NCI-H146 treated with DMSO at 0.1 percent for 48 hours (cell line): ENCODE results near the gene ARHGAP26.

ENCODE experiments used
- DNase-seq: peaks from one replicate; lab custom pipeline; 2025; ENCODE audit not compliant: unreplicated experiment; lab: John Stamatoyannopoulos, UW

Gene ARHGAP26

DNA sequence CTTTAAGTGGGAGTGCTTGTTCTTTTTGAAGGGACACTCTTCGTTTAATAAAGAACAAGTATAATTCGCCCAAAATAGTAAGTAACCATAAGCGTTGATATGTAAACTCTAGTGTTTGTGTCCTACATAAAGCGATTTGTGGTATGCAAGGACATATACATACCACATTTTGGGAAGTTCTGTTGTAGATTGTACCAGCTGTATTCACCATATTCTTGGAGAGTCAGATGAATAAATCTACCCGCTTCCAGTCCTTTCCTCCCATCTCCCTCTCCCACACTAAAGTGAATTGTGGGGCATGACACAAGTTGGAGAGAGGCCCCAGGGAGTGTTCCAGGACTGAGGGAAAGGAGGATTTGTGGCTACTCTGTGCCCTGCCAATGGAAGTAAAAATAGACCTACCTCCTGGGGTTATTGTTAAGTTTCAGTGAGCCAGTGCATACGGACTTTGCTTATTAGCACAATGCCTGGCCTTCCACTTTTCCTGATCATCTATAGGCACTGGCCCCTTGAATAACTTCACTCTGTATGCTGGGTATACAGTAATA, 40.6 kb downstream of the ARHGAP26 start:
- DNase-seq = no peak

DNA sequence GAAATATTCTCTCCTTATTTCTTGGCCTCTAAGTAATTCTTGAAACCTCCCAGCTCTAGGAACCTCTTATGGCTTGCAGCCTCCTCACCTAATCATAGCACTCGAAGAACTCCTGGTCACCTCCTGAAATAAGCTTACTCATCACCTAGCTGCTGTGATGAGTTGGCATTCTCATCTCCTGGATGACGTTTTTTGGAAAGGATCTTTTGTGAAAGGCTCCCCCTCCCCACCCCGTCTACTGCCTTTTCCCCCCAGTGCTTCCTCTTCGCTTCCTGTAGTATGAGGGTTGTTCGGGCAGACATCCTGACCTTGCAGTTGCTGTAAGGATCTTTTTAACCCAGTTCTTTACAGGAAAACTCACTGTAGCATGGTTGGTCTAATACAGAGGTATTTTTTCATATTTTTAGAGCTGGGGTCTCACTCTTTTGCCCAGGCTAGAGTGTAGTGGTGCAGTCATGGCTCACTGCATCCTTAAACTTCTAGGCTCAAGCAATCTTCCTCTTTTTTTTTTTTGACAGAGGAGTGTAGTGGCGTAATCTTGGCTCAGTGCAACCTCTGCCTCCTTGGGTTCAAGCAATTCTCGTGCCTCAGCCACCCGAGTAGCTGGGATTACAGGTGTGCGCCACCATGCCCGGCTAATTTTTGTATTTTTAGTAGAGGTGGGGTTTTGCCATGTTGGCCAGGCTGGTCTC, 41.8 kb downstream of the ARHGAP26 start:
- no peak for DNase-seq

DNA sequence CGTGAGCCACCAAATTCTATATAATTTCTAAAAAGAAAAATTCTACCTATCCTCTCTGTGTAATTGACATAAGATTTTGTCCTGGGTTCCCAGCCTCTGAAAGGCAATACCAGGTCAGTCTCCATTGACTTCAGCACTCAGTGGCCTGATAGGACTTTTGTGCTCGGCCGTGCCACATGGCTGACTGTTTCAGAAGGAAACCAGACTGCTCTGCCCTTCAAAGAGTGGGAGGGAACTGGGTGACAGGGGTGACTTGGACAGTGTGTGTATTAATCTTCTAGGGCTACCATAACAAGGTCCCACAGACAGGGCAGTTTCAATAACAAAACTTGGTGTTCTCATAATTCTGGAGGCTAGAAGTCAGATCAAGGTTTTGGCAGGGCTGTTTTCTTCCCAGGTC, 43.0 kb downstream of the ARHGAP26 start:
- no peak for DNase-seq

DNA sequence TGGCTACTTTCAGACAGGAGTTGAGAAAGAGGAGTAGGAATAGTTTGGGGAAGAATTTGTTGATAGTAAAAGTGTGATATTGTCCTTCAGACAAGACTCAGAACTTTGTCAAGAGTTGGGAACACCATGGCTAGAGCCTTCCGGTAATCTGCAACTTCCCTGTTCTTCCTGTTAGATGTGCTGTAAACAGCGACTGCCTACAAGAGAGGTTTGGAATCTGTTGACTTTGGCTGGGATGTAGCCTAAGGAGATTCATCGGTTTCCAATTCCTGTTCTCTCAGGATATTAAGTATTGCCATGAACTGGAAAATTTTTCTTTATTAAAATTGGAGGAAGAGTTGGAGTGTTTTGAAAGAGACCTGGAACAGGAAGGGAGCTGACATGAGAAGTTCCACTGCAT, 43.9 kb downstream of the ARHGAP26 start:
- no peak for DNase-seq

DNA sequence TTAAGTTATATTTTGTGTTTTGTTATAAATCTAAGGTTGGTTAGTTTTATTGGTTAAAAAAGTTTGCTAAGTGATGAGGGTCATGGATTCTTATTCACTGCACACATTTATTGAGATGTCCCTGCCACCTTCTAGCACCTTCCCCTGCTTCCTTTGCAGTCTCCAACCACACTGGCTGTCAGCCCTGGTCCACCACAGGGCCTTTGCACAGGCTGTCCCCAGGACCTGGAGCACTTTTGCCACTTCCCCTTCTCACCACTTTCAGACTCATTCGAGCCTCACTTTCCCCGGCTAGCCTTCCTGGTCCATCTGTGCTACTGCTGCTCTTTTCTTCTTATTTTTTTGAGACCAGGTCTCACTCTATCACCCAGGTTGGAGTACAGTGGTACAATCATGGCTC, 45.3 kb downstream of the ARHGAP26 start:
- DNase-seq = no peak

DNA sequence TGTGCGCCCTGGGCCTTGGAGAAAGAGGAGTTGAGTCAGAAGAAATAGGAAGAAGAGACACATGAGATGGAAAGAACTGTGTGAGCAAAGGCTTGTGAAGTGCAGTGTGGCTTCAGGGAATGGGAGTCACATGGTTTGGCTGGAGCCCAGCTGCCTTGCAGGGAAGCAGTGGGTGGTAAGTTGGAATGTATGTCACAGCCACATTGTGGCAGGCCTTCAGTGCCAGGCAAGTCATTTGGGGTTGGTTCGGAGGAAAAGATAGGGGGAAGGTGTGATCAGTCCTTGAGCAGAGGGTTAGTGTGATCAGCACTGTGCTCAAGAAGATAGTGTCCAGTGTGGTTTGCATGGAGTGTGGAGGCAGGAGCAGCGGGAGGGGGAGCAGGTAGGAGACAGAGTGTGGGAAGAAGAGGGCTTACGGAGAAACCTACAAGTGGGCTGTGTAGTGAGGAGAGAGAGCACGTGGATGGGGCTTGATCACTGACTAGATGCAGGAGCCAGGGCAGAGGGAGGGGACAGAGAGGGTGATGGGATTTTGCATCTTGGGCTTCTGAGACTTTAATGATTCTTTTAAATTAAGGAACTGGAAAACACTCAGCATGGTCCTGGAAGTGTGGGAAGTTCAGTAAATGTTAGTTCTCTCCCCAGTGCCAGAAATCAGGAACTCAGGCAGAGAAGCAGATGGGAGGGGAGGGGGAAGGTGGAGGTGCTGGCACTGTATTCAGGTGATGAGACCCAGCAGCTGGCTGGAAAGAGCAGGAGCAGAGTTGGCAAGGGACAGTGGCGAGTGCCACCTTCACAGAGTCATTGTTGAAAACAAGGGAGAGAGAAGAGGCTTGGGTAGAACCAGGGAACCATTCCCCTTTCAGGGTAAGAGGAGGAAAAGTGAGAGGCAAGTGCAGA, 46.6 kb downstream of the ARHGAP26 start:
- no peak for DNase-seq

DNA sequence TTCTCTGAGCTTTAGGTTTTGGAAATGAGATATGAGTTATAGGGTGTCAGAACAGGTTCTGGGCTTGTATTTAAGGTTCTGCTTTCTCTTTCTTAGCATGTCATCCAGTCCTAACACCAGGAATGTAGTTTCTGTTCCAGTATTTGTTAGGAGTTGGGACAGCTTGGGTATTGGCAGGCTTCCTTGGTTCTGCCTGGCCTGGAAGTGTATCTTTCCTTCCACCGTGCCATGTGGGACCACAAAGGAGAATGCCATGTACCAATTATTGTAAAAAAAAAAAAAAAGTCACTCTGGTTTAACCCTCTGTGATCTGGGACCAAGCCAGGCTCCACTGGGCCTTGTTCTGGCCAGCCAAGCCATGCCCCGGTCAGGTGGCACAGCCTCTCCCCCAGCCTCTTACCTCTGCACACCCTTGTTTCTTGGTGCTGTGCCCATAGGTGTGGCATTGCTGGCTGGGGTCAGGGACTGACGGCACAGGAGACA, 47.8 kb downstream of the ARHGAP26 start:
- DNase-seq = no peak

DNA sequence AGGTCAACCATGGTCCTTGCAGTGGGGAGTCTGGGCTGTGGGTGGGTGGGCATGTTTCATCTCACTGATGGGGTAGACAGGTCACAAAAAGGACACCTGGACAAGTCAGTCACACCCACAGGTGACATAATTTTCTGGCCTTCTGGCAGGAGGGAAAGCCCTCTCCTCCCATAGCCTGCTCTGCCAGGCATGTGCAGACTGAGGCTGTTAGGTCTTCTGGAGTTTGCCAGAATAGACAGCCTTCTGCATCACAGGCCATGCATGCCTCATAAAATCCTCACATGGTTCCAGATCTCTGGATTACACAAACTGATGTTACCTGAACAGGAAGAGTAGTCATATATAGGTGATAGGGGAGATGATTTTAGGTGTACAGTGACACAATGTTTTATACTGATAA, 49.1 kb downstream of the ARHGAP26 start:
- no peak for DNase-seq

DNA sequence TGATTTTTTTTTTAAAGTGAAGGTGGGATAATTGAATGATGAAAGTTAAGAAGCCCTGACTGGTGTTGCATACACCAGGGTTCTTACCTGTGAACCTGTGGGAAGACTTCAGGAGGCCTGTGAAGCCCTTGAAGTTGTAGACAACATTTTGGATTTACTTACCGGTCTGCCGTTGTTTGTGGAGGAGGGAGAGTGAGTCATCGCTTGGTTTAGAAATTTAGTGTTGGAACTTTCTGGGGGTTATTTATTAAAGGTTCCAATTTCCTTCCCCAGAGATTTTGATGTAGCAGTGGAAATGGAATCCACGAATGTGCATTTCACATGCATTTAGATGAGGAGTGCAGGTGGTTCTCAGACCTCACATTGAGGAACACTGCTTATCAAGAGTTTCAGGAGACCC, 49.6 kb downstream of the ARHGAP26 start:
- DNase-seq = no peak

DNA sequence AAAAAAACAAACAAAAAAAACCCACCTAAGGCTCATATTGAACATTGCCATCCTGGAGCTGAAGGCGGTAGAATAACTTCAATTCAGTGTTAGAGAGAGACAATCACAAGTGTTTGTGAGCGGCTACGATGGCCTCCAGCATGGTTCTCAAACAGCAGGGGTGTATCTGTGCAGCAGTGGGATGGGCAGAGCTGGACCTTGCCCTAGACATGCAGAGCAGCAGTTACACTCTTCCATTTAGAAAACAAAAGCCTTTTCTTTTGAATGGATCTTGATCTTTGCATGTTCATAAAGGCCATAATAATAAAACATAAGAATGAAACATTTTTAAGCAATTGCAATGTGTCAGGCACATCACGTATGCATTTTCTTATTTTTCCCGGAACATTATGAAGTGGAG, 50.3 kb downstream of the ARHGAP26 start:
- no peak for DNase-seq

DNA sequence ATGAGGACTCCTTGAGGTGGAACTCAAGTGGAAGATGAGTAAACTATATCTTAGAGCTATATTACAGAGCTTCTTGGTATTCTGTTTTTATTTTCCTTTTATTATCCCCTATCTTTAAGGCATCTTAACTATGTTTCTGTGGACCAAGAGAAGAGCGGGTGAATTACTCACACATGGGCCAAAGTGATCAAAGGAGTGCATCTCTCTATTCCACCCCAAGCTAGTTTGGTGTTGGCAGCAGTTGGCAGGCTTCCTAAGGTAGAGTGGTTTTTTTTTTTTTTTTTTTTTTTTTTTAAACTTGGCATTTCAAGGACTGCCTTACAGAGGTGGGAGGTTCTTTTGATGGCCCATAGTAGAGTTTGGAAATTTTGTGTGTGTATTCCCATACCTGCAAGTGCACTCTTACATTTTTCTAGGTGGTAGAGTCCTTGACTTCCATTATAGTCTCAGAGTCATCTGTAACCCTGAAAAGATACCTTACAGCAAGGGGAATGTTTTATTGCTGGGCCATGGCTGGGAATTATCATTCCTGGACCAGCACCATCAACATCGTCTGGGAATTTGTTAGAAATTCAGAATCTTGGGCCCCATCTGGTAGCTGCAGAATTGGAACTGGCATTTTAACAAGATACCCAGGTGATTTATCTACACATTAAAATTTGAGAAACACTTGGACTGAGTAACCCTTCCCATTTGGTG, 51.0 kb downstream of the ARHGAP26 start:
- no peak for DNase-seq

DNA sequence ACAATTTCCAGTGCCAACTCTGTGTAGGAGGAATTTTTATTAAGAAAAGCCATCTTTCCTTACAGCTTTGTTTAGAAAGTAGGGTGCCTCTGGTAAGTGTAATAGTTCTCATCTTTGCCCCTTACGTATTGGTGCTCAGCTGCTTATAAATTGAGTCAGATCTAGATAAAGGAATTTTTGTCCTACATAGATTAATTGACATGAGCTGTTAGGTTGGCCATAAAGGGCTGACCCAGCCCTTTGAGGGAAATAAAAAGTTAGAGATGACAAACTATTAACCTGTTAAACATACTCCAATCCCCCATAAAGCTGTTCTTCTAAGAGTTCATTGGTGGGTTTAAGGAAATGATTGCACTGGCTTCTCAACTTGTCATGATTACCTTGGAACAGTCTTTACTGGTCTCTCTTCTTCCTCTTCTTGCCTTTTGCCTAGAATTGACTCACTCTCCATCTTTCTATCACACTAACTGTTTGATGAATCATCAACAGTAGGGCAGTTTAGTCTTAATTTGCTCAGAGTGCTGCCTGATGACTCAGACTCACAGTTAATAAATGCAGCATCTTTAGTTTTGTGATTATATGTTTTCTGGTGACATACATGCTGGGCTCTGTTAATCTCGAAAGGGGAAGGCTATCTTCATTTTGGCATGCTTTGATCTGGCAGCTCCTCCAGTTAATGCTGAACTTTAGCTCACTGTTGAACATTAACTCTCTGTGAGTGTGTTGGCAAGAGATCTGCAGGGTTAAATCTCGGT, 51.7 kb downstream of the ARHGAP26 start:
- DNase-seq = no peak

DNA sequence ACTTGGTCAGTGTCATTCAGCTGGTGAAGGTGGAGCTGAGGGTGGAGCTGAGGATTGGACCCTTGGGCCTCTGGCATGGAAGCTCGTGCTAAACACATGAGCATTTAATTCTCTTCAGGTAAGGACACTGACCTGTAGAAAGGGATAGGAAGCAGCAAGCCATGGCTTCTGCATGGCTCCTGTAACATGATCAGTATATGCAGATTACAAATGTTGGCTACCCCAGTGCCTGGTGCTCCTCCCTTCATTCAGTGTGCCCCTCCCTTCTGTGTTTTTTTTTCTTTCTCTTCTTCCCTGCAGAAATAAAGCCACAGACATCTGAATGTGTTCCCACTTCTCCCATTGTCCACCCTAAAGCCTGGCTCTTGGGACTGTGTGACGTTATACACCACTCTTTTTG, 52.9 kb downstream of the ARHGAP26 start:
- DNase-seq = no peak

DNA sequence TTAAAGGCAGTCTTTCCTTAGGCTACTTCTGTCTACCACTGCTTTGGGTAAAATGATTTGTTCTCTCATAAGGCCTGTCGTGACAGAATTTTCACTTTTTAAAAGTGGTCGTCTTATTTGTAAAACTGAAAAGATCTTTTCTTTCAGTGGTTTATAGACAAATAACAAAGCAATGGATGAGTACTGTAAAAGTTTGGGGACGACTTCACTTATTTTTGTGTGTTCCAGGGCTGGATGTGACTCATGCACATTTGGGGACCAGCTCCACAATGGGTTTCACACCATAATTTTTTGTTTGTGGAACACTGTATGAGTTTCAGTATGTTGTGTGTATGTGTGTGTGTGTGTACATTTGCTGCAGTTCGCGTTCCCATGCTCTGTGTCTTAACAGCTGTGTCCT, 53.6 kb downstream of the ARHGAP26 start:
- no peak for DNase-seq

DNA sequence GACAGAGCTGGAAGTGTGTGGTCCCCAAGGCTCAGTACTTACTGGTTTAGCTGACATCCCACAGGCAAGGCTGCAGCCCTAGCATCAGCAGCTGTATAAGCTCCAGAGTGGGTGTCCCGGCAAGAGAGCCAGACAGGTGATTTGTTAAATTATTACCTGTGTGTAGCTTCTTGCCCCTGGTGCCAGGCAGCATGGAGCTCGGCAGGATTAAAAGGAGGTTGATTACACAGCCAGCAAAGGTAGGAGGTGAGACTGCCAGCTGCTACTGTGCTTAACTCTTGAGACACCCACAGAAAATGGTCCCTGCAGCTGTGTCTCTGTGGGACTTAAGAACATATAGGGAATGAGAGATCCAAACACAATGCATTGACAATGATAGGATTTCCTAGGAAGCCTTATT, 54.2 kb downstream of the ARHGAP26 start:
- DNase-seq = no peak

DNA sequence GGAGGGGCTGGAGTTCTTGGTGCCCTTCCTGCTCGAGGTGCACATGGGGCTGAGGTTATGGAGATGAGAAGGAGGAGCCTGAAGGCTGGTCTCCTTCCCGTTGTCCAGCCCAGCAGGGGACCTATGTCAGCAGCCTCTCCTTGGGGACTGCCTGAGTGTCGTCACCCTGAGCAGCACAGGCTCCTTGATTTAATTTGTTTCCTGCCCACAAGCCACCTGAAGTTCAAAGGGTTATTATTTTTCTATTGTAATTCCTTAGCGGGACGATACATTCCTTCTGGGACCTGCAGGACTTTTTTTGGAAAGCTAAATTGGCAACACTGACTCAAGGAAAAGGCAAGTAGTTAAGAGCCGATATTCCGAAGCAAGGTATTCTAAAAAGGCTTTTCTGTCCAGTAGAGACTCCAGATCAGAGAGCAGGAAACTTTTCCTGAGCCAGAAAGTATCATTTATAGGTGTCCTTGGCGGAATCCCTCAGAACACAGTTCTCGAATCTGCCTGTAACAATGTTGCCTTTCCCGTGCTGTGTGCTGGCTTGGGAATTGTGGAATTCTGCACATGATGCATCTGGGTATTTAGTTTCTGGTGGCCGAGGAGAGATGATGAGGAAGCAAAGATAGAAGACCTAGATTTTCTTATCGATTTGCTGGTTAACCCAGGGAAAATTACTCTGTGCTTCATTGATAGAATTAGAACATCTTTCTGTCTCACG, 55.4 kb downstream of the ARHGAP26 start:
- no peak for DNase-seq

DNA sequence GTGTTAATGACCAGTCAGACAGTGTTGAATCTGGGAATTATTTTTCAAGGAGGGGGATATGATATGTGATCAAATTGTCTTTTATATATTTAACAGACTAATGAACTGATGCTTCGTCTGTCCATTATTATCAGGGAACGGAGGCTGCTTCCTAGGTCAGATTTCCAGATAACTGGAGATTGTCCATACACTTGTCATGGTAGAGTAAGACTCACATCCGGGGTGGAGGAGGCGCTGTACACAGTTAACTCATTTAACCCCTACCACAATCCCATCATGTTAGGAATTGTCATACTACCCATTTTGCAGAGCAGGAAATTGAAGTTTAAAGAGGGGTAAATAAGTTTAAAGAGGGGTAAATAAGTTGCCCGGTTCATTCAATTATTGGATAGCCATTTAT, 55.9 kb downstream of the ARHGAP26 start:
- no peak for DNase-seq

DNA sequence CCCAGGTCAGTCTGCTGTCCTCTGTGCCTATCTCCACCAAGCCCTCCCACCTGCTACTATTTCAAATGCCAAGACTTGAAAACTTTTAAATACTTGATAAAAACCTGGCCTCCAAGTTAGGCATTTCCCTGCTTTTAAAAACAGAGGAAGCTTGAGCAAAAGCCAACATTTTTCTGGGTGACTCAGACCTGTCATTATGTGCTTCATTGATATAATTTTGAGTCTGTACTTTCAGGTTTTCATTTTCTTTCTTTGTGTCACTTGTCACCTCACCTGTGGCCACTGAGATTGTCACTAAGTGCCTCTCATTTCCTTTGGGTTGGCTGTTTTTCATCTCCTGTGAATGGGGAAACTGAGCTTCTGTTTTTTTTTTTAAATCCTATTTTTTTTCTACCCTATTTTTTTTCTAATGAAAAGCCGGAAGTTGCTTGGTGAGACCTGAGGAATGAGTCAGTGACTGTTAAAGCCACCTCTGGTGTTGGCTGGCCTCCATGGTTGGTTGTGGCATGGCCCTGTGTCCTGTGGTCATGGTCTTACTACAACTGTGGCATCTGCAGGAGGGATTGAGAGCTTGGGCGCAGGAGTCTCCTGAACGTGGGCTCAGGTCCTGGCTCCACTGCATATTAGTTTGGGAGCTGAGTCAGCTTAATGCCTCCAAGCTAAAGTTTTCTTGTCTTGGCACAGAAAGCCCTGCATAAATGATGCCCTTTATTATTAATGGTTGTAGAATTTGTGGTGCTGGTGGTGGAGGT, 56.7 kb downstream of the ARHGAP26 start:
- no peak for DNase-seq

DNA sequence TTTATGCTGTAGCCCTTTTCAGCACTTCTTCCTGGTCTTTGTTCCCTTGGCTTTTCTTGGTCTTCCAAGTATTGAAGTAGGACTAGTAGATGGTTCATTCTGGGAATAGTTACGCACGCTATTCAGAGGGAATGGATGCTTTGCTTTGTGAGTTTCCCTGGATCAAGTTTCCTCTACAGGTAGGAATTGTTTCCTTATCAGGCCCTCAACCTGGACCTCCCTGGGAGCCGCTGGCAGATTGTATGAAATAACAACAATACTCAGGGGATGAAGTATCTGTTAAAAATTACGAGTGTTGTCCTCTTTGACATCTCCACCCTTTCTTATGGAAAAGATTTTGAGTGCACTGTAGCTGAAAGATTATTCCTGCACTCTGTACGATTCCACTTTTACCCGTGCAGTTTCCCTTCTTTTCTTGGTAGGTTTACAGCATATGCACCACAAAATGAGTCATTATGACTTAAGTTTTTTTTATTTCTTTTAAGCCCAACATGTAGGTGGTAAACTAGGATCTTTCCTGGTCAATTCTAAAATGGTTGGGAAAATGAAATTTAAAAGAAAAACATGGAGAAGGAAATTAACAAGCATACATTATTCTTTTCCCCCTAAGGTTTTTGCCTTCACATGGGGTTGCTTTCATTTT, 57.9 kb downstream of the ARHGAP26 start:
- DNase-seq = no peak
